Neural progenitor cell (in vitro differentiated cells): ENCODE measurements around the gene TNS3.

Experiments
- CTCF ChIP-seq: fragments of 200-600 bp; sonication (generic); IDR thresholded peaks from 2 replicates; pipeline ENCODE4 v1.5.1; 2017; ENCODE audit warnings: antibody characterized with exemption, mild to moderate bottlenecking
- EZH2 ChIP-seq: fragments of 200-600 bp; sonication (generic); IDR thresholded peaks from 2 replicates; pipeline ENCODE4 v1.6.1; 2017; ENCODE audit warnings: antibody characterized with exemption, mild to moderate bottlenecking, moderate library complexity

GRCh38 chr7:47464266-47464665 lies 117.6 kb downstream of the TNS3 start:
- TF ChIP-seq CTCF, result no peak
- TF ChIP-seq EZH2, result no peak
